Transverse colon (tissue), 3 donors: ENCODE data around the gene SLFN5.

Experiments used
- CTCF ChIP-seq, 5 experiments: fragments of 200-600 bp in 3 of 5; fragments of 450-650 bp in 2 of 5; sonication (generic) in 3 of 5; IDR thresholded peaks; 1 replicate in 2 of 5; 2 replicates in 3 of 5; pipeline ENCODE4 v1.5.1; 2016 to 2017; ENCODE audit warnings: antibody characterized with exemption in 5 of 5, inconsistent platforms in 3 of 5, mild to moderate bottlenecking in 2 of 5, moderate library complexity in 1 of 5
- EP300 ChIP-seq: sonication (generic); formaldehyde crosslinking; IDR thresholded peaks from one replicate; pipeline ENCODE4 v1.6.1; 2017; ENCODE audit warnings: antibody characterized with exemption, low read depth

- TF ChIP-seq EP300 (no peak), CTCF (IDR thresholded peaks at IDR 0.05) (no peak)
These were observed 4.1 kb upstream of the SLFN5 start for GRCh38 chr17:35238821-35239220.
